Measurements from ENCODE around the gene CCDC141. TPM values are rescaled to one million over a fixed set of nuclear protein-coding genes. Genes with fewer than 3 reads are reported as not detected.
"Not testable (repeated sequence)": the region's sequence is repeated elsewhere in the genome, so short reads cannot be mapped to it uniquely, and the experiment has no call there.

CCDC141 gene
- total RNA-seq (1 to 10 TPM; 1.6 to 2.1 TPM), polyA plus RNA-seq (3.9 TPM)

GRCh38 chr2:179049546-179050311 lies at the start of gene CCDC141:
Gene CCDC141 (minus strand): TSS chr2:179050137. CDS start chr2:179049941, 196 bp downstream.
- peak within 1 kb of the TSS; percentile 62 for H3K4me3 ChIP-seq (ENCODE audit: low read length)
- H3K27ac ChIP-seq (ENCODE audit: low read depth, low read length): no peak within 1 kb of the TSS
- Mint-ChIP-seq H3K4me3 (peak within 1 kb of the TSS; percentile 82 to 92 (median 88)), H3K9me3 (peaks cover 0 to 4% (median 0%) of the 10 kb centered on the region in 5 donors), H3K4me1 (peaks cover 24 to 55% (median 43%) of the 10 kb centered on the region in 3 donors), H3K27ac (peak within 1 kb of the TSS; percentile 52 to 91 (median 77)), H3K27me3 (peaks cover 0 to 1% of the 10 kb centered on the region in 2 donors), H3K36me3 (peaks cover 0 to 3% (median 0%) of the 10 kb centered on the region in 3 donors)
- no peaks in the 10 kb centered on the region for H3K27me3 ChIP-seq (ENCODE audit: insufficient read depth, low read length, poor library complexity, severe bottlenecking)
- POLR2A ChIA-PET: interaction anchor here (0.6 to 1.2 kb wide), 3 partner anchors 18 to 1835 kb away, joined by 4 to 6 read pairs (median 4); no protein-coding TSS in a partner anchor
- no peaks in the 10 kb centered on the region for H3K9me3 ChIP-seq (ENCODE audit: low read length)
- H3K36me3 ChIP-seq (ENCODE audit: insufficient read depth, low read length): no peaks in the 10 kb centered on the region
- H3K4me1 ChIP-seq (ENCODE audit: insufficient read depth, low read length): peaks cover 21% of the 10 kb centered on the region
- peak in 2 of 5 donors; percentile 9 to 37 for DNase-seq
- CTCF ChIA-PET: interaction anchor here (0.8 kb wide), 1 partner anchor 30 kb away, joined by 4 read pairs; no protein-coding TSS in a partner anchor

DNA sequence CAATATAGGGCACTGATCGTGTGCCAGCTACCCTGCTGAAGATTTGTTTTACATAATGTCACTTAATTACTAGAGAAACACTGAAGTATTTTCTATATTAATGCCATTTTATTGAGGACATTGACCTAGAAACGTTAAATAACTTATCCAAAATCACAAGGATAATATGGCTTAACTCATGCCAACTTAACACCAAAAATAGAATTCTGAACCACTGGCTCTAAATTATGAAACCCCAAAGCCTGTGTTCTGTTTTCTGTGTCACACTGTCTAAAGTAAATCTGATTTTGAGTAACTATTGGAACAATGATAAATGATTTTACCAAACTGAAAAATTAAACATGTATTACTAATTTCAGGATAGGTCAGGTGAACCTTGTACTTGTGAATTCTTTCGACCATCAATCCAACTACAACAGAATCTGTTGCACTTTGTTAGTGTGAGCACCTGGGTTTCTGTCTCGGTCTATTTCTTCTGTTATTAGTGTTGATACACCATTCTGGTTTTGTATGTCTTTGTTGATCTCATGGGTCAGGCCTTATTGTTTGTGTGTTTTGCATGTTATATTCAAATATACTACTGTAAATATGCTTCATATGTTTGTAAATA lies 48.2 kb upstream of the CCDC141 start:
- no peak overlapping the region for H3K27ac ChIP-seq (ENCODE audit: low read depth, low read length)
- H3K9me3 Mint-ChIP-seq: no peaks in the 10 kb centered on the region
- ChIA-PET CTCF (no interaction called here), POLR2A (no interaction called here)
- H3K36me3 ChIP-seq (ENCODE audit: insufficient read depth, low read length): no peaks in the 10 kb centered on the region
- no peaks in the 10 kb centered on the region for H3K27me3 Mint-ChIP-seq
- H3K4me3 Mint-ChIP-seq: no peak overlapping the region
- DNase-seq: no peak
- no peak overlapping the region for H3K27ac Mint-ChIP-seq
- H3K4me1 Mint-ChIP-seq: peaks cover 10 to 18% (median 14%) of the 10 kb centered on the region in 3 donors
- no peaks in the 10 kb centered on the region for H3K36me3 Mint-ChIP-seq
- no peaks in the 10 kb centered on the region for H3K9me3 ChIP-seq (ENCODE audit: low read length)
- H3K27me3 ChIP-seq (ENCODE audit: insufficient read depth, low read length, poor library complexity, severe bottlenecking): no peaks in the 10 kb centered on the region
- peaks cover 11% of the 10 kb centered on the region for H3K4me1 ChIP-seq (ENCODE audit: insufficient read depth, low read length)
- H3K4me3 ChIP-seq (ENCODE audit: low read length): no peak overlapping the region

- ChIA-PET CTCF (no interaction called here), POLR2A (no interaction called here)
- no peaks in the 10 kb centered on the region for H3K36me3 Mint-ChIP-seq
- Histone ChIP-seq H3K4me1 (ENCODE audit: insufficient read depth, low read length) (peaks cover 11% of the 10 kb centered on the region), H3K27ac (ENCODE audit: low read depth, low read length) (no peak overlapping the region), H3K4me3 (ENCODE audit: low read length) (no peak overlapping the region), H3K36me3 (ENCODE audit: insufficient read depth, low read length) (no peaks in the 10 kb centered on the region), H3K27me3 (ENCODE audit: insufficient read depth, low read length, poor library complexity, severe bottlenecking) (no peaks in the 10 kb centered on the region), H3K9me3 (ENCODE audit: low read length) (no peaks in the 10 kb centered on the region)
- peaks cover 10 to 18% (median 14%) of the 10 kb centered on the region in 3 donors for H3K4me1 Mint-ChIP-seq
- H3K9me3 Mint-ChIP-seq: no peaks in the 10 kb centered on the region
- no peak overlapping the region for H3K27ac Mint-ChIP-seq
- H3K4me3 Mint-ChIP-seq: no peak overlapping the region
- H3K27me3 Mint-ChIP-seq: no peaks in the 10 kb centered on the region
- no peak for DNase-seq
Measured at GRCh38 chr2:179097131-179097530, 47.2 kb upstream of the CCDC141 start.

GRCh38 chr2:179096090-179096489 lies 46.2 kb upstream of the CCDC141 start:
- Histone ChIP-seq H3K36me3 (ENCODE audit: insufficient read depth, low read length) (no peaks in the 10 kb centered on the region), H3K27me3 (ENCODE audit: insufficient read depth, low read length, poor library complexity, severe bottlenecking) (no peaks in the 10 kb centered on the region), H3K4me1 (ENCODE audit: insufficient read depth, low read length) (peaks cover 11% of the 10 kb centered on the region), H3K4me3 (ENCODE audit: low read length) (no peak overlapping the region), H3K9me3 (ENCODE audit: low read length) (no peaks in the 10 kb centered on the region), H3K27ac (ENCODE audit: low read depth, low read length) (no peak overlapping the region)
- Mint-ChIP-seq H3K36me3 (no peaks in the 10 kb centered on the region), H3K4me3 (peak overlapping the region in 2 of 7 donors; percentile 20 to 29), H3K4me1 (peaks cover 10 to 18% (median 14%) of the 10 kb centered on the region in 3 donors), H3K9me3 (no peaks in the 10 kb centered on the region), H3K27me3 (no peaks in the 10 kb centered on the region), H3K27ac (peak overlapping the region in 1 of 8 donors; percentile 85)
- peak in 3 of 5 donors; percentile 20 to 46 (median 27) for DNase-seq
- ChIA-PET CTCF (no interaction called here), POLR2A (no interaction called here)

DNA sequence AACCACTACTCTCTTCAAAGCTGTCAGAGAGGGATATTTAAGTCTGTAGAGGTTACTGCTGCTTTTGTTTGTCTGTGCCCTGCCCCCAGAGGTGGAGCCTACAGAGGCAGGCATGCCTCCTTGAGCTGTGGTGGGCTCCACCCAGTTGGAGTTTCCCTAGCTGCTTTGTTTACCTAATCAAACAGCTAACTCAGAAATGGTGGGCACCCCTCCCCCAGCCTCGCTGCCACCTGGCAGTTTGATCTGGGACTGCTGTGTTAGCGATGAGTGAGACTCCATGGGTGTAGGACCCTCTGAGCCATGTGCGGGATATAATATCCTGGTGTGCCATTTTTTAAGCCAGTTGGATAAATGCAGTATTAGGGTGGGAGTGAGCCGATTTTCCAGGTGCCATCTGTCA lies 43.0 kb upstream of the CCDC141 start:
- H3K36me3 Mint-ChIP-seq; H3K36me3 ChIP-seq (ENCODE audit: insufficient read depth, low read length); H3K27me3 ChIP-seq (ENCODE audit: insufficient read depth, low read length, poor library complexity, severe bottlenecking); CTCF ChIA-PET; DNase-seq; H3K27me3 Mint-ChIP-seq; H3K9me3 Mint-ChIP-seq; POLR2A ChIA-PET; H3K4me3 ChIP-seq (ENCODE audit: low read length); H3K4me3 Mint-ChIP-seq; H3K27ac Mint-ChIP-seq; H3K27ac ChIP-seq (ENCODE audit: low read depth, low read length); H3K9me3 ChIP-seq (ENCODE audit: low read length): not testable (repeated sequence)
- H3K4me1 ChIP-seq (ENCODE audit: insufficient read depth, low read length): peaks cover 11% of the 10 kb centered on the region
- peaks cover 10 to 18% (median 14%) of the 10 kb centered on the region in 3 donors for H3K4me1 Mint-ChIP-seq

DNA sequence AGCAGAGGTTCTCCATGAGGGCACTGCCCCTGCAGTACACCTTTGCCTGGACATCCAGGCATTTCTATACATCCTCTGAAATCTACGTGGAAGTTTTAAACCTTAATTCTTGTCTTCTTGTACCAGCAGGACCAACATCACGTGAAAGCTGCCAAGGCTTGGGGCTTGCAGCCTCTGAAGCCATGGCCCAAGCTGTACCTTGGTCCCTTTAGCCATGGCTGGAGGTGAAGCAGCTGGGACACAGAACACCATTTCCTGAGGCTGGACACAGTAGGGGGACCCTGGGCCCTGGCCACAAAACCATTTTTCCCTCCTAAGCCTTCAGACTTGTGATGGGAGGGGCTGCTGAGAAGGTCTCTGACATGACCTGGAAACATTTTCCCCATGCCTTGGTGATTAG lies 32.8 kb upstream of the CCDC141 start:
- Histone ChIP-seq H3K27me3 (ENCODE audit: insufficient read depth, low read length, poor library complexity, severe bottlenecking) (no peaks in the 10 kb centered on the region), H3K4me1 (ENCODE audit: insufficient read depth, low read length) (no peaks in the 10 kb centered on the region), H3K36me3 (ENCODE audit: insufficient read depth, low read length) (no peaks in the 10 kb centered on the region), H3K9me3 (ENCODE audit: low read length) (no peaks in the 10 kb centered on the region), H3K27ac (ENCODE audit: low read depth, low read length) (no peak overlapping the region), H3K4me3 (ENCODE audit: low read length) (no peak overlapping the region)
- DNase-seq: no peak
- ChIA-PET POLR2A (no interaction called here), CTCF (no interaction called here)
- Mint-ChIP-seq H3K9me3 (peaks cover 4 to 11% (median 8%) of the 10 kb centered on the region in 5 donors), H3K27ac (no peak overlapping the region), H3K36me3 (no peaks in the 10 kb centered on the region), H3K4me3 (no peak overlapping the region), H3K27me3 (no peaks in the 10 kb centered on the region), H3K4me1 (no peaks in the 10 kb centered on the region)

DNA sequence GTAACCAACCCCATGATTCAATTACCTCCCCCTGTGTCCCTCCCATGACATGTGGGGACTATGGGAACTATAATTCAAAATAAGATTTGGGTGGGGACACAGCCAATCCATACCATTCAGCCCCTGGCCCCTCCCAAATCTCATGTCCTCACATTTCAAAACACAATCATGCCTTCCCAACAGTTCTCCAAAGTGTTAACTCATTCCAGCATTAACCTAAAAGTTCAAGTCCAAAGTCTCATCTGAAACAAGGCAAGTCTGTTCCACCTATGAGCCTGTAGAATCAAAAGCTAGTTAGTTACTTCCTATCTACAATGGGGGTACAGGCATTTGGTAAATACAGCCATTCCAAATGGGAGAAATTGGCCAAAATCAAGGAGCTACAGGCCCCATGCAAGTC lies 32.0 kb upstream of the CCDC141 start:
- Mint-ChIP-seq H3K36me3 (no peaks in the 10 kb centered on the region), H3K9me3 (peaks cover 6 to 15% (median 8%) of the 10 kb centered on the region in 5 donors), H3K4me1 (no peaks in the 10 kb centered on the region), H3K4me3 (no peak overlapping the region), H3K27me3 (no peaks in the 10 kb centered on the region), H3K27ac (no peak overlapping the region)
- no peaks in the 10 kb centered on the region for H3K27me3 ChIP-seq (ENCODE audit: insufficient read depth, low read length, poor library complexity, severe bottlenecking)
- ChIA-PET CTCF (no interaction called here), POLR2A (no interaction called here)
- H3K27ac ChIP-seq (ENCODE audit: low read depth, low read length): no peak overlapping the region
- no peaks in the 10 kb centered on the region for H3K4me1 ChIP-seq (ENCODE audit: insufficient read depth, low read length)
- H3K4me3 ChIP-seq (ENCODE audit: low read length): no peak overlapping the region
- no peaks in the 10 kb centered on the region for H3K9me3 ChIP-seq (ENCODE audit: low read length)
- H3K36me3 ChIP-seq (ENCODE audit: insufficient read depth, low read length): no peaks in the 10 kb centered on the region
- no peak for DNase-seq

- H3K36me3 ChIP-seq (ENCODE audit: insufficient read depth, low read length): no peaks in the 10 kb centered on the region
- H3K4me1 ChIP-seq (ENCODE audit: insufficient read depth, low read length): no peaks in the 10 kb centered on the region
- Mint-ChIP-seq H3K4me3 (no peak overlapping the region), H3K27ac (no peak overlapping the region), H3K27me3 (peaks cover 0 to 4% of the 10 kb centered on the region in 2 donors), H3K36me3 (no peaks in the 10 kb centered on the region), H3K9me3 (peaks cover 0 to 7% (median 2%) of the 10 kb centered on the region in 5 donors), H3K4me1 (no peaks in the 10 kb centered on the region)
- no peak for DNase-seq
- H3K27me3 ChIP-seq (ENCODE audit: insufficient read depth, low read length, poor library complexity, severe bottlenecking): no peaks in the 10 kb centered on the region
- no peak overlapping the region for H3K4me3 ChIP-seq (ENCODE audit: low read length)
- CTCF ChIA-PET: no interaction called here
- no peak overlapping the region for H3K27ac ChIP-seq (ENCODE audit: low read depth, low read length)
- POLR2A ChIA-PET: no interaction called here
- H3K9me3 ChIP-seq (ENCODE audit: low read length): no peaks in the 10 kb centered on the region
Measured at GRCh38 chr2:179072527-179072926, 22.6 kb upstream of the CCDC141 start.

Measured in CD8-positive, alpha-beta memory T cell (primary cell).